ENCODE data around the gene TGFBR3L. TPM values are rescaled to one million over a fixed set of nuclear protein-coding genes. Genes with fewer than 3 reads are reported as not detected.
A peak's percentile ranks its signal among the peaks of the same experiment; 100 is the strongest.

Gene TGFBR3L
- total RNA-seq, 1 donor from 2014 or later, result 11.2 TPM

GRCh38 chr19:7912144-7912696 lies 2.4 kb upstream of the TGFBR3L start:
- H3K27ac Mint-ChIP-seq (ENCODE audit: unreplicated experiment), result no peak overlapping the region
- no peak overlapping the region for H3K4me3 Mint-ChIP-seq (ENCODE audit: unreplicated experiment)
- peaks cover 14% of the 10 kb centered on the region for H3K36me3 Mint-ChIP-seq (ENCODE audit: low read depth)
- DNase-seq (ENCODE audit: low spot score), result peak; percentile 91
- TF ChIP-seq, protein P1, sequence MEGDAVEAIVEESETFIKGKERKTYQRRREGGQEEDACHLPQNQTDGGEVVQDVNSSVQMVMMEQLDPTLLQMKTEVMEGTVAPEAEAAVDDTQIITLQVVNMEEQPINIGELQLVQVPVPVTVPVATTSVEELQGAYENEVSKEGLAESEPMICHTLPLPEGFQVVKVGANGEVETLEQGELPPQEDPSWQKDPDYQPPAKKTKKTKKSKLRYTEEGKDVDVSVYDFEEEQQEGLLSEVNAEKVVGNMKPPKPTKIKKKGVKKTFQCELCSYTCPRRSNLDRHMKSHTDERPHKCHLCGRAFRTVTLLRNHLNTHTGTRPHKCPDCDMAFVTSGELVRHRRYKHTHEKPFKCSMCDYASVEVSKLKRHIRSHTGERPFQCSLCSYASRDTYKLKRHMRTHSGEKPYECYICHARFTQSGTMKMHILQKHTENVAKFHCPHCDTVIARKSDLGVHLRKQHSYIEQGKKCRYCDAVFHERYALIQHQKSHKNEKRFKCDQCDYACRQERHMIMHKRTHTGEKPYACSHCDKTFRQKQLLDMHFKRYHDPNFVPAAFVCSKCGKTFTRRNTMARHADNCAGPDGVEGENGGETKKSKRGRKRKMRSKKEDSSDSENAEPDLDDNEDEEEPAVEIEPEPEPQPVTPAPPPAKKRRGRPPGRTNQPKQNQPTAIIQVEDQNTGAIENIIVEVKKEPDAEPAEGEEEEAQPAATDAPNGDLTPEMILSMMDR (IDR thresholded peaks at IDR 0.05), result no peak
- peaks cover 10% of the 10 kb centered on the region for H3K4me1 Mint-ChIP-seq (ENCODE audit: low read depth)
- no peaks in the 10 kb centered on the region for H3K9me3 Mint-ChIP-seq (ENCODE audit: low read depth)
- H3K27me3 Mint-ChIP-seq (ENCODE audit: low read depth), result no peaks in the 10 kb centered on the region

DNA sequence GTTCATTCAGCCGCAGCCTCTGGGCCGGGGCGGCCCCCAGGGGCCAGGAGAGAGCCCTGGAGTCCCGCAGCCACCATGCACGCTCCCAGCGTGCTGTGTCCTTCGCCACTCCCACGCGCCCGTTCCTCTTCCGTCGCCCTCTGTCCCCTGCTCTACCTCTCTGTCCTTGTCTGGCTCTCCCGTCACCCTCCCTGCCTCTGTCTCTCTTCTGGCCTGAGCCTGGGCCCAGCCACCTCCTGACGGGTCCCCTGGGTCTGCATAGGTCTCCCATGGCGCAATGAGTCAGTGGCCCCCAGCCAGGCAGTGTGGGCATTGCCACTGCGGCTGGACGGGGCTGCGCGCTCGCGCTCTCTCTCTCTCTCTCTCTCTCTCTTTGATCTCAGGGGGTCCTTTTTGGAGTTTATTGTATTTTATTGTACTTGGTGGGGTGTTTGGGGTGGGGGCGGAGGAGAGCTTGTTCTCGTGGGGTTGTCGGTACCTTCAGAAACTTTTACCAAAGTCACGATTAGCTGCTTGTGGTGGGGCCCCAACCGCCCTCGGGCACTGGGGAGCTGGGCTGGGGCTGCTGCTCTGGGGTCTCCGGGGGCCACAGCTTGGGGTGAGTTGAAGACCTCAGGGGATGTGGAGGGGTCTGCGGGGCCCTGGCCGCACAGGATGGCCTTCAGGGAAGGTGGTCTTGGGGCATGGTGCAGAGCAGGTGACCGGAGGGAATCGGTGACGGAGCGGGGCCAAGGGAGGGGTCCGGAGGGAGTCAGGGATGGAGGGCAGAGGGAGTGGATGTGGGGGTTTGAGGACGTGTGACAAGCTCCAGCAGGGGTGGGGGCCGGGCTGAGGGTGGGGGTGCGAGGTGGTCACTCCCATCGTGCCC lies 1.7 kb upstream of the TGFBR3L start:
- DNase-seq (ENCODE audit: low spot score), result peak; percentile 91
- Mint-ChIP-seq H3K4me1 (ENCODE audit: low read depth) (peaks cover 13% of the 10 kb centered on the region), H3K36me3 (ENCODE audit: low read depth) (peaks cover 14% of the 10 kb centered on the region), H3K9me3 (ENCODE audit: low read depth) (no peaks in the 10 kb centered on the region), H3K27me3 (ENCODE audit: low read depth) (no peaks in the 10 kb centered on the region), H3K4me3 (ENCODE audit: unreplicated experiment) (no peak overlapping the region), H3K27ac (ENCODE audit: unreplicated experiment) (no peak overlapping the region)
- TF ChIP-seq, protein P1 (IDR thresholded peaks at IDR 0.05), result no peak

GRCh38 chr19:7913652-7914051 lies 978 bp upstream of the TGFBR3L start:
- H3K27me3 Mint-ChIP-seq (ENCODE audit: low read depth), result no peaks in the 10 kb centered on the region
- H3K27ac Mint-ChIP-seq (ENCODE audit: unreplicated experiment), result no peak overlapping the region
- H3K4me1 Mint-ChIP-seq (ENCODE audit: low read depth), result peaks cover 14% of the 10 kb centered on the region
- H3K9me3 Mint-ChIP-seq (ENCODE audit: low read depth), result no peaks in the 10 kb centered on the region
- TF ChIP-seq, protein P1 (IDR thresholded peaks at IDR 0.05), result no peak
- H3K4me3 Mint-ChIP-seq (ENCODE audit: unreplicated experiment), result no peak overlapping the region
- DNase-seq (ENCODE audit: low spot score), result no peak
- H3K36me3 Mint-ChIP-seq (ENCODE audit: low read depth), result peaks cover 14% of the 10 kb centered on the region

DNA sequence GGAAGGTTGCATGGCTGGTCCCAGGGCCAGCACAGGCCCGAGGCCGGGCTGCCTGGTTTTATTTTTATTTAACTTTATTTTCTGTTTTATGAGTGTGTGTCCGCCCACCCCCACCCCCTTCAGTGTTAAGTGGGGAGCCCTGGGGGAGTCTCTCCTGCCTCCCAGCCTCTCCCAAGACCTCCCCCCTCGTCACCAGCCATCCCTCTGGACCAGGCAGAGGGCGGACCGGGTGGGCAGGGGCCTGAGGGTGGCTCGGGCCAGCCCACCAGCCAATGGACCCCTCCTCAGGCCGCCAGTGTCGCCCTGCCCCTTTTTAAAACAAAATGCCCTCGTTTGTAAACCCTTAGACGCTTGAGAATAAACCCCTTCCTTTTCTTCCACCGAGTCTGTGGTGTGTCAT lies 531 bp upstream of the TGFBR3L start:
- no peak for DNase-seq (ENCODE audit: low spot score)

More for the DNA sequence above, 531 bp upstream of the TGFBR3L start:
- TF ChIP-seq, protein P1 (IDR thresholded peaks at IDR 0.05), result no peak
- Mint-ChIP-seq H3K27me3 (ENCODE audit: low read depth) (no peaks in the 10 kb centered on the region), H3K4me3 (ENCODE audit: unreplicated experiment) (no peak overlapping the region), H3K36me3 (ENCODE audit: low read depth) (peaks cover 14% of the 10 kb centered on the region), H3K9me3 (ENCODE audit: low read depth) (no peaks in the 10 kb centered on the region), H3K4me1 (ENCODE audit: low read depth) (peaks cover 14% of the 10 kb centered on the region), H3K27ac (ENCODE audit: unreplicated experiment) (no peak overlapping the region)

All from chondrocyte (in vitro differentiated cells).